GM13977 (cell line): ENCODE results near the gene PLCL1.

Experiments used
- DNase-seq: peaks from one replicate; pipeline ENCODE4 v3.0.0; 2012; ENCODE audit warnings: low spot score
- CTCF ChIP-seq: IDR thresholded peaks from 2 replicates; pipeline ENCODE4 v1.5.1; 2012; ENCODE audit warnings: mild to moderate bottlenecking, control low read depth; ENCODE audit not compliant: insufficient read depth; ENCODE audit errors: extremely low read depth, missing control alignments
- in situ Hi-C: fragments of 300-500 bp; cut with MboI; formaldehyde crosslinking; loops from one replicate; pipeline ENCODE4 v1.12.0; 2022; ENCODE audit warnings: low sequenced_read_pairs, low pct_unique_long_range_greater_than_20kb, mixed read lengths, inconsistent platforms; ENCODE audit not compliant: unreplicated experiment

Gene PLCL1

GRCh38 chr2:197920088-197920487 is 115.7 kb downstream of the PLCL1 start:
- no peak for TF ChIP-seq CTCF
- DNase-seq, result no peak
- in situ Hi-C loops, result no loop called here

- TF ChIP-seq CTCF, result no peak
- in situ Hi-C loops, result no loop called here
- no peak for DNase-seq
These were observed 116.3 kb downstream of the PLCL1 start for GRCh38 chr2:197920592-197921201.

- in situ Hi-C loops, result no loop called here
- no peak for DNase-seq
- TF ChIP-seq CTCF, result no peak
These were observed 120.1 kb downstream of the PLCL1 start for GRCh38 chr2:197924483-197924882.

- no peak for TF ChIP-seq CTCF
- in situ Hi-C loops, result no loop called here
These were observed 120.8 kb downstream of the PLCL1 start for GRCh38 chr2:197925204-197925603.

GRCh38 chr2:197925976-197926375 is 121.6 kb downstream of the PLCL1 start:
- TF ChIP-seq CTCF, result no peak
- DNase-seq, result no peak
- in situ Hi-C loops, result no loop called here

More at GRCh38 chr2:197925204-197925603, 120.8 kb downstream of the PLCL1 start:
- DNase-seq, result no peak

GRCh38 chr2:197926673-197927072 is 122.3 kb downstream of the PLCL1 start:
- TF ChIP-seq CTCF, result no peak
- DNase-seq, result no peak
- in situ Hi-C loops, result no loop called here

GRCh38 chr2:197927994-197928393 is 123.6 kb downstream of the PLCL1 start:
- no peak for TF ChIP-seq CTCF
- in situ Hi-C loops, result no loop called here
- DNase-seq, result no peak
